Upper lobe of right lung (tissue), 1 donor: Measurements from ENCODE around the gene CRACR2A. TPM values are rescaled to one million over a fixed set of nuclear protein-coding genes. Genes with fewer than 3 reads are reported as not detected.

Source experiments
- ATAC-seq: fragments of 200-7000 bp; cut with Tn5 transposase; one replicate; pipeline ENCODE4 v1.9.1; 2020; ENCODE audit warnings: mild to moderate bottlenecking, moderate library complexity
- DNase-seq: peaks from one replicate; pipeline ENCODE4 v3.0.0-alpha.2; 2020
- H3K27ac ChIP-seq: fragments of 200-600 bp; one replicate; pipeline ENCODE4 v1.8.0; 2022
- H3K27me3 ChIP-seq: fragments of 200-600 bp; one replicate; pipeline ENCODE4 v1.8.0; 2022; ENCODE audit warnings: mild to moderate bottlenecking
- H3K36me3 ChIP-seq: fragments of 200-600 bp; one replicate; pipeline ENCODE4 v1.8.0; 2022
- H3K4me1 ChIP-seq: fragments of 200-600 bp; one replicate; pipeline ENCODE4 v1.8.0; 2022
- H3K4me3 ChIP-seq: fragments of 200-600 bp; one replicate; pipeline ENCODE4 v1.8.0; 2022; ENCODE audit warnings: mild to moderate bottlenecking
- H3K9me3 ChIP-seq: fragments of 200-600 bp; one replicate; pipeline ENCODE4 v1.8.0; 2022
- intact Hi-C: fragments of 100-400 bp; cut with DNase I; formaldehyde crosslinking; loops from one replicate; pipeline ENCODE4 v1.11.0; 2022
- total RNA-seq: library from RNA; stranded (reverse); fragmentation: NEBNext Ultra II Directional; extraction: Animal tissue kit (Norgen Biotek cat#: 25700); gene quantifications from one replicate; pipeline ENCODE4 v1.2.1, GENCODE V29; 2021
- TF ChIP-seq, protein P1 (sequence below): fragments of 200-600 bp; IDR thresholded peaks from one replicate; pipeline ENCODE4 v1.8.0; 2022; ENCODE audit warnings: antibody characterized with exemption
- donor health status: DM: no; HTN: yes; CAD: no; lungs with severe emphysema.

The CRACR2A gene
- total RNA-seq, 1 donor from 2014 or later = 5.4 TPM

- H3K4me1 ChIP-seq = no peaks in the 10 kb centered on the region
- H3K27ac ChIP-seq = no peak overlapping the region
- H3K27me3 ChIP-seq = no peaks in the 10 kb centered on the region
- intact Hi-C loops = no loop called here
- ATAC-seq = no peak
- H3K36me3 ChIP-seq = no peaks in the 10 kb centered on the region
- H3K9me3 ChIP-seq = no peaks in the 10 kb centered on the region
- H3K4me3 ChIP-seq = no peak overlapping the region
- DNase-seq = no peak
- TF ChIP-seq, protein P1, sequence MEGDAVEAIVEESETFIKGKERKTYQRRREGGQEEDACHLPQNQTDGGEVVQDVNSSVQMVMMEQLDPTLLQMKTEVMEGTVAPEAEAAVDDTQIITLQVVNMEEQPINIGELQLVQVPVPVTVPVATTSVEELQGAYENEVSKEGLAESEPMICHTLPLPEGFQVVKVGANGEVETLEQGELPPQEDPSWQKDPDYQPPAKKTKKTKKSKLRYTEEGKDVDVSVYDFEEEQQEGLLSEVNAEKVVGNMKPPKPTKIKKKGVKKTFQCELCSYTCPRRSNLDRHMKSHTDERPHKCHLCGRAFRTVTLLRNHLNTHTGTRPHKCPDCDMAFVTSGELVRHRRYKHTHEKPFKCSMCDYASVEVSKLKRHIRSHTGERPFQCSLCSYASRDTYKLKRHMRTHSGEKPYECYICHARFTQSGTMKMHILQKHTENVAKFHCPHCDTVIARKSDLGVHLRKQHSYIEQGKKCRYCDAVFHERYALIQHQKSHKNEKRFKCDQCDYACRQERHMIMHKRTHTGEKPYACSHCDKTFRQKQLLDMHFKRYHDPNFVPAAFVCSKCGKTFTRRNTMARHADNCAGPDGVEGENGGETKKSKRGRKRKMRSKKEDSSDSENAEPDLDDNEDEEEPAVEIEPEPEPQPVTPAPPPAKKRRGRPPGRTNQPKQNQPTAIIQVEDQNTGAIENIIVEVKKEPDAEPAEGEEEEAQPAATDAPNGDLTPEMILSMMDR = no peak
Measured at GRCh38 chr12:3614806-3615466, 138.0 kb downstream of the CRACR2A start.

DNA sequence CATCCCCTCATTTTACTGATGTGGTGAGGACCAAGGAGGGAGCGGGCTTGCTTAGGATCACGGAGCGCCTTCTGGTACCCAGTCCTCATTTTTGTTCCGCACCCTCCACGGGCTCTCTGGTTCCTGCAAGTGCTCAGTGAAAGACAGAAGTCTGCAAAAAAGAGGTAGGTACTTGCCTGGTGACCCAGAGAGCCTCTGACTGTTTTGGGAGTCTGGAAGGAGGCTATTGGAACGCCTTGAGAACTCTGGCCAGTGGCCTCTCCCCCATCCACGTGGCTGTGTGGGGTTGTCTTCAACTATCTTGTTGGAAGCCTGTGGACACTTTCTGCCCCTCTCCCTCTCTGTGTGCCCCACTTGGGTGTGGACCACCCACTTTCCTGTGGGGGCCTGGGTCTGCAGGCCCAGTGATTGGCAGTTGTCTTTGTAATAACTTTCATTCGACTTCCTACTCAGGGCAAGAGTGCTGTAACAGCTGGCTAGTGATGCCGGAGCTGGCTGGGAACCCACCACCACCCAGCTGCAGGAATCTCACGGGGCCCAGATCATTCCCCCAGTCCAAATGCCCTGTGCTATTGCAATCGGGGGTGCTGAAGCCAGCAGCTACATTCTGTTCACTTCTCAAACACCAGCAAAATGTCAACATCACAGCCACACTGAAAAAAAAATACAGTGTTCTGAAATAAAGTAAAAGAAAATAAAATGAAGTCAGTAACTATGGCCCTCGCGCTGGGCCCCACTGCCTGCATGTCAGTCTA is 139.1 kb downstream of the CRACR2A start:
- Histone ChIP-seq H3K27me3 (no peaks in the 10 kb centered on the region), H3K9me3 (no peaks in the 10 kb centered on the region), H3K27ac (no peak overlapping the region), H3K4me3 (no peak overlapping the region), H3K36me3 (no peaks in the 10 kb centered on the region), H3K4me1 (no peaks in the 10 kb centered on the region)
- ATAC-seq (peak; percentile 33), DNase-seq (no peak)
- TF ChIP-seq, protein P1 = no peak
- intact Hi-C loops = no loop called here

- Histone ChIP-seq H3K27me3 (no peaks in the 10 kb centered on the region), H3K4me3 (no peak overlapping the region), H3K4me1 (no peaks in the 10 kb centered on the region), H3K36me3 (no peaks in the 10 kb centered on the region), H3K9me3 (no peaks in the 10 kb centered on the region), H3K27ac (no peak overlapping the region)
- intact Hi-C loops = no loop called here
- DNase-seq (peak; percentile 6), ATAC-seq (no peak)
- TF ChIP-seq, protein P1 = no peak
Measured at GRCh38 chr12:3611860-3612703, 140.8 kb downstream of the CRACR2A start.

GRCh38 chr12:3607821-3608220 is 145.1 kb downstream of the CRACR2A start:
- H3K4me1 ChIP-seq = peaks cover 7% of the 10 kb centered on the region
- H3K27me3 ChIP-seq = no peaks in the 10 kb centered on the region
- DNase-seq (peak; percentile 31), ATAC-seq (no peak)
- H3K36me3 ChIP-seq = no peaks in the 10 kb centered on the region
- no peak overlapping the region for H3K27ac ChIP-seq
- H3K4me3 ChIP-seq = no peak overlapping the region
- no peaks in the 10 kb centered on the region for H3K9me3 ChIP-seq
- TF ChIP-seq, protein P1 = no peak
- intact Hi-C loops = no loop called here

DNA sequence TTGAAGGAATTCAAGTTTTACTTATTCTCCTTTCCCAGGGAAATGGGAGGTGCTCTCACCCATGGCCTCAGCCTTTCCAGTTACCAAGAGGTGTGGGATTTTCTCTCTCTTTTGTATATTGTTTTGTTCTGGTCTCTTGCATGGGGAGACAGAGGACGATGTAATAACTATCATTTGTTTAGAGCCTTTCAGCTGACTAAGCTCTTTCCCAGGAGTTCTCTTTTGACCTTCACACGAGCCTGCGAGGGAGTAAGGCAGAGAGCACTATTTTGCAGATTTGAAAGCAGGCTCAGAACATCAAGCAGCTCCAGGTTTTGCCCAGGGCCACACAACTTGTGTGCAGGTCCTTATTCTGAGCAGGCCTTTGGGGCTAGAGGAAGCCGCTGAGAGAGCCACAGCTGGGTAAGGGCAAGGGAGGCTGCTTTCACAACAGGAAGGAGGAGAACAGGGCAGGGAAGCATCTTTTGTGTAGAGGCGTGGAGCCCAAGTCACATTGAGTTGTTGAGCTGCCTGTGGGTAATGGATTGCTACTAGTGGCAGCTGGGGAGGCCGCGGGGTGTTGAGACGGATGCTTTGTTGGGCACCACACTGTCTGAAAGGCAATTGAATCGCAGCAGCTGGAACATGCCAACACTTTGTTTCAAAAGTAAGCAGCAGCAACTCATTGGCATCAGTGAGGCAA is 145.7 kb downstream of the CRACR2A start:
- ATAC-seq (no peak), DNase-seq (peak; percentile 32)
- Histone ChIP-seq H3K27me3 (no peaks in the 10 kb centered on the region), H3K27ac (no peak overlapping the region), H3K9me3 (no peaks in the 10 kb centered on the region), H3K4me1 (peaks cover 7% of the 10 kb centered on the region), H3K4me3 (no peak overlapping the region), H3K36me3 (no peaks in the 10 kb centered on the region)
- intact Hi-C loops = no loop called here
- TF ChIP-seq, protein P1 = no peak
